HG02885 (cell line): ENCODE results near the gene EEFSEC.

Experiments used
- ATAC-seq: cut with Tn5 transposase; IDR thresholded peaks from one replicate; pipeline ENCODE4 v1.9.1; 2021; ENCODE audit warnings: mild to moderate bottlenecking; ENCODE audit not compliant: unreplicated experiment, poor library complexity

EEFSEC gene

GRCh38 chr3:128326051-128326823, 173.0 kb downstream of the EEFSEC start:
- no peak for ATAC-seq

GRCh38 chr3:128327606-128328031, 174.3 kb downstream of the EEFSEC start:
- no peak for ATAC-seq

- ATAC-seq = no peak
Measured at GRCh38 chr3:128328546-128329458, 175.5 kb downstream of the EEFSEC start.

- ATAC-seq = no peak
Measured at GRCh38 chr3:128329491-128330213, 176.4 kb downstream of the EEFSEC start.

- no peak for ATAC-seq
Measured at GRCh38 chr3:128330214-128330842, 177.0 kb downstream of the EEFSEC start.

GRCh38 chr3:128334086-128334645, 180.9 kb downstream of the EEFSEC start:
- ATAC-seq = no peak

- ATAC-seq = no peak
Measured at GRCh38 chr3:128334766-128335165, 181.5 kb downstream of the EEFSEC start.

GRCh38 chr3:128335621-128336296, 182.5 kb downstream of the EEFSEC start:
- no peak for ATAC-seq

GRCh38 chr3:128336337-128337156, 183.3 kb downstream of the EEFSEC start:
- ATAC-seq = no peak

- no peak for ATAC-seq
Measured at GRCh38 chr3:128337305-128337704, 184.0 kb downstream of the EEFSEC start.

GRCh38 chr3:128338536-128339330, 185.5 kb downstream of the EEFSEC start:
- no peak for ATAC-seq

GRCh38 chr3:128339491-128340012, 186.3 kb downstream of the EEFSEC start:
- no peak for ATAC-seq

- no peak for ATAC-seq
Measured at GRCh38 chr3:128340198-128340903, 187.1 kb downstream of the EEFSEC start.

- no peak for ATAC-seq
Measured at GRCh38 chr3:128340904-128341555, 187.7 kb downstream of the EEFSEC start.

- no peak for ATAC-seq
Measured at GRCh38 chr3:128341659-128342395, 188.5 kb downstream of the EEFSEC start.

GRCh38 chr3:128342701-128343180, 189.5 kb downstream of the EEFSEC start:
- ATAC-seq = no peak
